K562 (cell line): ENCODE data around the gene HADH.

Experiments used
- CTCF ChIP-seq, 3 experiments: IDR thresholded peaks in 2 of 3; conservative IDR thresholded peaks in 1 of 3; 2 replicates each; pipeline ENCODE4 v1.5.1; 2011 to 2012; ENCODE audit warnings: low read length in 3 of 3, mild to moderate bottlenecking in 3 of 3, control low read depth in 2 of 3, improper control_type of control experiment in 1 of 3, inconsistent platforms in 1 of 3, low read depth in 1 of 3, mixed read lengths in 1 of 3, moderate library complexity in 1 of 3; ENCODE audit not compliant: insufficient read depth in 2 of 3
- ELK1 ChIP-seq: sonication (generic); formaldehyde crosslinking; IDR thresholded peaks from 2 replicates; pipeline ENCODE4 v1.8.1; 2022; ENCODE audit warnings: missing genetic modification reagents
- JUNB ChIP-seq: fragments of 450-650 bp; formaldehyde crosslinking; conservative IDR thresholded peaks from 2 replicates; pipeline ENCODE4 v1.4.0; 2020; ENCODE audit warnings: mild to moderate bottlenecking
- SIX5 ChIP-seq, 2 experiments: IDR thresholded peaks; 2 replicates each; pipeline ENCODE4 v1.6.1; 2011; ENCODE audit warnings: low read length in 2 of 2, borderline replicate concordance in 1 of 2, low read depth in 1 of 2, mild to moderate bottlenecking in 1 of 2, moderate library complexity in 1 of 2; ENCODE audit not compliant: insufficient read depth in 1 of 2
- USF1 ChIP-seq: sonication (generic); formaldehyde crosslinking; IDR thresholded peaks from 2 replicates; pipeline ENCODE4 v1.9.0; 2022; ENCODE audit warnings: mild to moderate bottlenecking, missing genetic modification reagents
- ZKSCAN8 ChIP-seq: fragments of 200-800 bp; sonication (Bioruptor generic); IDR thresholded peaks from 2 replicates; pipeline ENCODE4 v1.6.1; 2016; ENCODE audit warnings: missing genetic modification characterization, missing compliant biosample characterization
- TF ChIP-seq, protein P1 (sequence below), 2 experiments: fragments of 450-650 bp; formaldehyde crosslinking in 1 of 2; IDR thresholded peaks; 2 replicates each; pipeline versions ENCODE4 v1.4.0 to v1.6.1; 2014 to 2020; ENCODE audit warnings: mild to moderate bottlenecking in 2 of 2, borderline replicate concordance in 1 of 2, low read depth in 1 of 2

- TF ChIP-seq ZKSCAN8 (CRISPR knock-in tag) (no peak), CTCF (IDR thresholded peaks at IDR 0.05 in 2 of 3, conservative IDR thresholded peaks at IDR 0.05 in 1 of 3; ENCODE audit: insufficient read depth in 2 of 3, low read depth in 1 of 3, low read length in 3 of 3) (no peak), SIX5 (IDR thresholded peaks at IDR 0.05; ENCODE audit: borderline replicate concordance in 1 of 2, insufficient read depth in 1 of 2, low read depth in 1 of 2, low read length in 2 of 2) (no peak), JUNB (CRISPR knock-in tag) (no peak), USF1 (CRISPR knock-in tag) (no peak), ELK1 (CRISPR knock-in tag) (no peak)
- TF ChIP-seq, protein P1, sequence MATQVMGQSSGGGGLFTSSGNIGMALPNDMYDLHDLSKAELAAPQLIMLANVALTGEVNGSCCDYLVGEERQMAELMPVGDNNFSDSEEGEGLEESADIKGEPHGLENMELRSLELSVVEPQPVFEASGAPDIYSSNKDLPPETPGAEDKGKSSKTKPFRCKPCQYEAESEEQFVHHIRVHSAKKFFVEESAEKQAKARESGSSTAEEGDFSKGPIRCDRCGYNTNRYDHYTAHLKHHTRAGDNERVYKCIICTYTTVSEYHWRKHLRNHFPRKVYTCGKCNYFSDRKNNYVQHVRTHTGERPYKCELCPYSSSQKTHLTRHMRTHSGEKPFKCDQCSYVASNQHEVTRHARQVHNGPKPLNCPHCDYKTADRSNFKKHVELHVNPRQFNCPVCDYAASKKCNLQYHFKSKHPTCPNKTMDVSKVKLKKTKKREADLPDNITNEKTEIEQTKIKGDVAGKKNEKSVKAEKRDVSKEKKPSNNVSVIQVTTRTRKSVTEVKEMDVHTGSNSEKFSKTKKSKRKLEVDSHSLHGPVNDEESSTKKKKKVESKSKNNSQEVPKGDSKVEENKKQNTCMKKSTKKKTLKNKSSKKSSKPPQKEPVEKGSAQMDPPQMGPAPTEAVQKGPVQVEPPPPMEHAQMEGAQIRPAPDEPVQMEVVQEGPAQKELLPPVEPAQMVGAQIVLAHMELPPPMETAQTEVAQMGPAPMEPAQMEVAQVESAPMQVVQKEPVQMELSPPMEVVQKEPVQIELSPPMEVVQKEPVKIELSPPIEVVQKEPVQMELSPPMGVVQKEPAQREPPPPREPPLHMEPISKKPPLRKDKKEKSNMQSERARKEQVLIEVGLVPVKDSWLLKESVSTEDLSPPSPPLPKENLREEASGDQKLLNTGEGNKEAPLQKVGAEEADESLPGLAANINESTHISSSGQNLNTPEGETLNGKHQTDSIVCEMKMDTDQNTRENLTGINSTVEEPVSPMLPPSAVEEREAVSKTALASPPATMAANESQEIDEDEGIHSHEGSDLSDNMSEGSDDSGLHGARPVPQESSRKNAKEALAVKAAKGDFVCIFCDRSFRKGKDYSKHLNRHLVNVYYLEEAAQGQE (IDR thresholded peaks at IDR 0.05; ENCODE audit: borderline replicate concordance), result no peak
- TF ChIP-seq, protein P1 (CRISPR knock-in tag; IDR thresholded peaks at IDR 0.05; ENCODE audit: low read depth), result no peak
These were observed 44.9 kb downstream of the HADH start for GRCh38 chr4:108034565-108034964.
